ENCODE results near the gene AFF2. TPM values are rescaled to one million over a fixed set of nuclear protein-coding genes. Genes with fewer than 3 reads are reported as not detected.
"Not testable (repeated sequence)": the region's sequence is repeated elsewhere in the genome, so short reads cannot be mapped to it uniquely, and the experiment has no call there.

The AFF2 gene
- total and polyA plus RNA-seq, 8 donors, result 0.10 to 84.0 (median 0.72) TPM; not detected in 3

GRCh38 chrX:148664995-148665394 lies 164.6 kb downstream of the AFF2 start:
- WGBS, 5 donors, result 46 to 85% (median 70%) methylated on average over 3 of the region's 3 CpGs
- intact Hi-C loops (cut with DNase I; ENCODE audit: low total_unique reads), result no loop called here
- Histone ChIP-seq H3K9me3 (peaks cover 0 to 33% (median 25%) of the 10 kb centered on the region in 4 donors), H3K4me3 (no peak overlapping the region), H3K4me1 (no peaks in the 10 kb centered on the region), H3K27me3 (no peaks in the 10 kb centered on the region), H3K27ac (no peak overlapping the region), H3K36me3 (no peaks in the 10 kb centered on the region)
- TF ChIP-seq, protein P1, sequence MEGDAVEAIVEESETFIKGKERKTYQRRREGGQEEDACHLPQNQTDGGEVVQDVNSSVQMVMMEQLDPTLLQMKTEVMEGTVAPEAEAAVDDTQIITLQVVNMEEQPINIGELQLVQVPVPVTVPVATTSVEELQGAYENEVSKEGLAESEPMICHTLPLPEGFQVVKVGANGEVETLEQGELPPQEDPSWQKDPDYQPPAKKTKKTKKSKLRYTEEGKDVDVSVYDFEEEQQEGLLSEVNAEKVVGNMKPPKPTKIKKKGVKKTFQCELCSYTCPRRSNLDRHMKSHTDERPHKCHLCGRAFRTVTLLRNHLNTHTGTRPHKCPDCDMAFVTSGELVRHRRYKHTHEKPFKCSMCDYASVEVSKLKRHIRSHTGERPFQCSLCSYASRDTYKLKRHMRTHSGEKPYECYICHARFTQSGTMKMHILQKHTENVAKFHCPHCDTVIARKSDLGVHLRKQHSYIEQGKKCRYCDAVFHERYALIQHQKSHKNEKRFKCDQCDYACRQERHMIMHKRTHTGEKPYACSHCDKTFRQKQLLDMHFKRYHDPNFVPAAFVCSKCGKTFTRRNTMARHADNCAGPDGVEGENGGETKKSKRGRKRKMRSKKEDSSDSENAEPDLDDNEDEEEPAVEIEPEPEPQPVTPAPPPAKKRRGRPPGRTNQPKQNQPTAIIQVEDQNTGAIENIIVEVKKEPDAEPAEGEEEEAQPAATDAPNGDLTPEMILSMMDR (IDR thresholded peaks at IDR 0.05), result no peak
- TF ChIP-seq EP300 (IDR thresholded peaks at IDR 0.05) (no peak), POLR2A (IDR thresholded peaks at IDR 0.05) (no peak), POLR2AphosphoS5 (IDR thresholded peaks at IDR 0.05) (no peak)
- DNase-seq, result no peak

DNA sequence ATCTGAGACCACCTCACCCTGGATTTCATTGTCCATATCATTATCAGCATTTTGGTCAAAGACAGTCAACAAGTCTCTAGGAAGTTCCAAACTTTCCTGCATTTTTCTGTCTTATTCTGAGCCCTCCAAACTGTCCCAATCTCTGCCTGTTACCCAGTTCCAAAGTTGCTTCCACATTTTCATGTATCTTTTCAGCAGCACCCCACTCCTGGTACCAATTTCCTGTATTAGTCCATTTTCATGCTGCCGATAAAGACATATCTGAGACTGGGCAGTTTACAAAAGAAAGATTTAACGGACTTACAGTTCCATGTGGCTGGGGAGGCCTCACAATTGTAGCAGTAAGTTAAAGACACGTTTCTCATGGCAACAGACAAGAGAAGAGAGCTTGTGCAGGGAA lies 168.8 kb downstream of the AFF2 start:
- intact Hi-C loops (cut with DNase I; ENCODE audit: low total_unique reads); DNase-seq; H3K36me3 ChIP-seq; H3K27ac ChIP-seq; H3K4me3 ChIP-seq; H3K4me1 ChIP-seq; H3K27me3 ChIP-seq: not testable (repeated sequence)
- H3K9me3 ChIP-seq, result peaks cover 0 to 33% (median 25%) of the 10 kb centered on the region in 4 donors
- 69 to 91% (median 77%) methylated on average over 3 of the region's 3 CpGs for WGBS, 5 donors

DNA sequence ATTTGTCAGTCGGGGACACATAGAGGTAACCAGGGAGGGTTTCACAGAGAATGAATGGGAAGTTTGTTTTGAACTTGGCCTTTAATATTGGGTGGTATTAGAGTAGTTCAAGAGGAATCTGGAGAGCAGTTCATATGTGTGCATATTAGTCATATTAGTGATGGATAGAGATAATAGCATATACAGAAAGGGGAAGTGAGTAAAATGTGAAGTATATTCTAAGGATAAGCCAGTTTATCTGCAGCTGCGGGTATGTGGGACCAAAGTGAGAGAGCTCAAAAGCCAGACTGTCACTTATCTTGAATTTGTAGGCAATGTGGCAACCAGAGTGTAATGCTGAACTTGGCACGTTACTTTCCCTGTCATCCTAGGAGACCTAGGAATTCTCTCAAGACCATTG lies 169.9 kb downstream of the AFF2 start:
- no peaks in the 10 kb centered on the region for H3K4me1 ChIP-seq
- no peaks in the 10 kb centered on the region for H3K27me3 ChIP-seq
- H3K4me3 ChIP-seq, result no peak overlapping the region
- 72 to 87% (median 79%) methylated on average over 2 to 3 of the region's 3 CpGs for WGBS, 5 donors
- H3K36me3 ChIP-seq, result no peaks in the 10 kb centered on the region
- no peak overlapping the region for H3K27ac ChIP-seq
- intact Hi-C loops (cut with DNase I; ENCODE audit: low total_unique reads), result no loop called here
- TF ChIP-seq, protein P1 (IDR thresholded peaks at IDR 0.05), result no peak
- TF ChIP-seq POLR2A (IDR thresholded peaks at IDR 0.05), result no peak
- no peak for TF ChIP-seq EP300 (IDR thresholded peaks at IDR 0.05)
- no peak for TF ChIP-seq POLR2AphosphoS5 (IDR thresholded peaks at IDR 0.05)
- no peak for DNase-seq
- H3K9me3 ChIP-seq, result peaks cover 0 to 33% (median 25%) of the 10 kb centered on the region in 4 donors

- Histone ChIP-seq H3K9me3 (peaks cover 0 to 26% (median 21%) of the 10 kb centered on the region in 4 donors), H3K4me1 (no peaks in the 10 kb centered on the region), H3K27me3 (no peaks in the 10 kb centered on the region), H3K27ac (no peak overlapping the region), H3K4me3 (no peak overlapping the region), H3K36me3 (no peaks in the 10 kb centered on the region)
- intact Hi-C loops (cut with DNase I; ENCODE audit: low total_unique reads), result no loop called here
- no peak for DNase-seq
- WGBS, 5 donors, result 44 to 78% (median 60%) methylated on average over 2 of the region's 2 CpGs
- no peak for TF ChIP-seq POLR2A (IDR thresholded peaks at IDR 0.05)
- no peak for TF ChIP-seq EP300 (IDR thresholded peaks at IDR 0.05)
These were observed 172.1 kb downstream of the AFF2 start for GRCh38 chrX:148672517-148672916.

GRCh38 chrX:148681605-148682004 lies 181.2 kb downstream of the AFF2 start:
- intact Hi-C loops (cut with DNase I; ENCODE audit: low total_unique reads), result no loop called here
- Histone ChIP-seq H3K36me3 (no peaks in the 10 kb centered on the region), H3K27me3 (no peaks in the 10 kb centered on the region), H3K9me3 (no peaks in the 10 kb centered on the region), H3K4me1 (no peaks in the 10 kb centered on the region), H3K27ac (no peak overlapping the region), H3K4me3 (no peak overlapping the region)
- 77 to 92% (median 89%) methylated on average over 1 of the region's 1 CpG for WGBS, 5 donors
- DNase-seq, result no peak
- TF ChIP-seq EP300 (IDR thresholded peaks at IDR 0.05), result no peak
- no peak for TF ChIP-seq POLR2AphosphoS5 (IDR thresholded peaks at IDR 0.05)
- no peak for TF ChIP-seq POLR2A (IDR thresholded peaks at IDR 0.05)
- TF ChIP-seq, protein P1 (IDR thresholded peaks at IDR 0.05), result no peak
